ENCODE measurements around the gene MLXIP. TPM values are rescaled to one million over a fixed set of nuclear protein-coding genes. Genes with fewer than 3 reads are reported as not detected.

The MLXIP gene
- total and polyA plus RNA-seq, 2 experiments from 2014 or later = 8.2 to 11.0 TPM

DNA sequence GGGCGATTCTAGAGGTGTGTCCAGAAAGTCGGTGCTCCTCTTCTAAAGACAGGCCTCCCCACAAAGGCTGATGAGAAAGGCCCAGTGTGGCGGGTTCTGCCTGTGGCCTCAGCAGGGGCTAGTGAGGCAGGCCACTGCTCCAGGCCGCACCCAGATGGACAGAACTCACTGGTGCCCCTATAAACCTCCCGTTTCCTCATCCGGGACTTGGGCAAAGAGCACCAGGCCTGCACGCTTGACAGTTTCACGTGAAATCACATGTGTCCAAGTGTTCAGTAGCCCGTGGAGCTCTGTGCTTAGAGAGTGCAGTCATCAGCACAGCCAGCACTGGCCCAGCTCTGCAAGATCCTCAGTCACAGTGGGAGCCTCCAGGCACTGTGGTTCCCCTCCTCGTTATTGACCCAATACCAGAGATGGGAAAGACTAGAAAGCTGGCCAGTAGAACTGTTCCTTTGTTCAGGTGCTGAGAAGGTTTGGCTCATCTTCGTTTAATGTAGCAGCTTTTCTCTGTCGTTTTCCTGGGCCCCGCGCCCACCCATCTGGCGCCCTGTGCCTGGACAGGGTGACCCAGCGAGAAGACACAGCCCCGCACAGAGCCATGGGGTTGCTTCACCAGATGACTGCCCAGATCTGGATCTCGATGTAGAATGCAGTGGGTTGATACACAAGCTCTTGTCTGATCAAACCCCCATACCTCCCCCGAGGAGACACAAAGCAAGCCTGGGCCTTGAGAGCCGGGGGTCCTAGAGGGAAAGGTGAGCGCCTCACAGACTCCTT, 69.1 kb downstream of the MLXIP start:
- H3K27me3 ChIP-seq = no peaks in the 10 kb centered on the region
- no peak for DNase-seq (ENCODE audit: low read depth in 1 of 2, low spot score in 1 of 2)
- no peak overlapping the region for H3K27ac ChIP-seq
- H3K4me1 ChIP-seq (ENCODE audit: low read depth) = no peaks in the 10 kb centered on the region
- no peaks in the 10 kb centered on the region for H3K36me3 ChIP-seq
- H3K4me3 ChIP-seq = no peak overlapping the region
- H3K9me3 ChIP-seq (ENCODE audit: low read depth) = no peaks in the 10 kb centered on the region
- TF ChIP-seq, protein P1, sequence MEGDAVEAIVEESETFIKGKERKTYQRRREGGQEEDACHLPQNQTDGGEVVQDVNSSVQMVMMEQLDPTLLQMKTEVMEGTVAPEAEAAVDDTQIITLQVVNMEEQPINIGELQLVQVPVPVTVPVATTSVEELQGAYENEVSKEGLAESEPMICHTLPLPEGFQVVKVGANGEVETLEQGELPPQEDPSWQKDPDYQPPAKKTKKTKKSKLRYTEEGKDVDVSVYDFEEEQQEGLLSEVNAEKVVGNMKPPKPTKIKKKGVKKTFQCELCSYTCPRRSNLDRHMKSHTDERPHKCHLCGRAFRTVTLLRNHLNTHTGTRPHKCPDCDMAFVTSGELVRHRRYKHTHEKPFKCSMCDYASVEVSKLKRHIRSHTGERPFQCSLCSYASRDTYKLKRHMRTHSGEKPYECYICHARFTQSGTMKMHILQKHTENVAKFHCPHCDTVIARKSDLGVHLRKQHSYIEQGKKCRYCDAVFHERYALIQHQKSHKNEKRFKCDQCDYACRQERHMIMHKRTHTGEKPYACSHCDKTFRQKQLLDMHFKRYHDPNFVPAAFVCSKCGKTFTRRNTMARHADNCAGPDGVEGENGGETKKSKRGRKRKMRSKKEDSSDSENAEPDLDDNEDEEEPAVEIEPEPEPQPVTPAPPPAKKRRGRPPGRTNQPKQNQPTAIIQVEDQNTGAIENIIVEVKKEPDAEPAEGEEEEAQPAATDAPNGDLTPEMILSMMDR (IDR thresholded peaks at IDR 0.05; ENCODE audit: low read depth, low read length) = no peak

DNA sequence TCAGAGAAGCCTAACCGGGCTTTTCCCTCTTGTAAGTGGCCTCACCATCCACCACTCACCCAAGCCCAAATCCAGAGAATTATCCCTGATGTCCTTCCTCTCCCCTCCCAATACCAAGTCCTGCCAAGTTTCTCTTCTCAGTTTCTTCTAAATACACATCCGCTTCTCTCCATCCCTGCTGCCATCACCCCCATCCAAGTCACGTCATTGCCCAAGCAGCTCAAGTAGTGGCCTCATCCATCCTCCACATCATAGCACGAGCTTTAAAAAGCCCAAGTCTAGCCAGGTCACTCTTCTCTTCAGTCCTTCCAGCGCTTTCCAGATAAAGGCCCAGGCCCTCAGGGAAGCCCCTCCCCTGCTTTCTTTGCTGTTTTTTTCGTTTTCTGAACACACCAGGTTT, 70.1 kb downstream of the MLXIP start:
- TF ChIP-seq, protein P1 (IDR thresholded peaks at IDR 0.05; ENCODE audit: low read depth, low read length) = no peak
- DNase-seq (ENCODE audit: low read depth in 1 of 2, low spot score in 1 of 2) = peak in 1 of 2 donors; percentile 55
- Histone ChIP-seq H3K27me3 (no peaks in the 10 kb centered on the region), H3K4me1 (ENCODE audit: low read depth) (no peaks in the 10 kb centered on the region), H3K4me3 (no peak overlapping the region), H3K27ac (no peak overlapping the region), H3K9me3 (ENCODE audit: low read depth) (no peaks in the 10 kb centered on the region), H3K36me3 (no peaks in the 10 kb centered on the region)

DNA sequence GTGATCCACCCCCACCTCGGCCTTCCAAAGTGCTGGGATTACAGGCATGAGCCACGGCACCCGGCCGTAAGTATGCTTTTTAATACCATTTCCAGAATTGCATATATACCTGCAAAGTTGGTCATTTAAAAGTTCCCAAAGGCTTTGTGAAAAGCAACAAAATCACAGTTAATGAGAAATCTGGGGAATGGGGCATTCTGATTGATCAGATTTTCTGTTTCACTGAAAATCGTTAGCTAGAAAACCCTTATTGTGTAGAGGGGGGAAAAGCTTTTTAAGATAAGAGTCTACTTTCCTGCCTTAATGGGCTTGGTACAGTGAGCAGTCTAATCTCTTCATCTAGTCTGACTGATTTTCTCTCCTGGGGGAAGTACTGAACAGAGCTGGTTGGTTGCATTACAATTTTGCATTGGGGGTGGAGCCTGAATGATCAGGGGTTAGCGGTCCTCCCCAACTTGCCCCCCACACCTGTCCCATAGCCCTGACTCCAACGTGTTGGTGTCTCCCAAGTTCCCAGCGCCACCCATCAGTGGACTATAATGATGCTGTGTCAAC, 71.6 kb downstream of the MLXIP start:
- no peak overlapping the region for H3K4me3 ChIP-seq
- H3K4me1 ChIP-seq (ENCODE audit: low read depth) = no peaks in the 10 kb centered on the region
- no peak for DNase-seq (ENCODE audit: low read depth in 1 of 2, low spot score in 1 of 2)
- H3K36me3 ChIP-seq = no peaks in the 10 kb centered on the region
- H3K27me3 ChIP-seq = no peaks in the 10 kb centered on the region
- no peak overlapping the region for H3K27ac ChIP-seq
- H3K9me3 ChIP-seq (ENCODE audit: low read depth) = no peaks in the 10 kb centered on the region
- TF ChIP-seq, protein P1 (IDR thresholded peaks at IDR 0.05; ENCODE audit: low read depth, low read length) = no peak

DNA sequence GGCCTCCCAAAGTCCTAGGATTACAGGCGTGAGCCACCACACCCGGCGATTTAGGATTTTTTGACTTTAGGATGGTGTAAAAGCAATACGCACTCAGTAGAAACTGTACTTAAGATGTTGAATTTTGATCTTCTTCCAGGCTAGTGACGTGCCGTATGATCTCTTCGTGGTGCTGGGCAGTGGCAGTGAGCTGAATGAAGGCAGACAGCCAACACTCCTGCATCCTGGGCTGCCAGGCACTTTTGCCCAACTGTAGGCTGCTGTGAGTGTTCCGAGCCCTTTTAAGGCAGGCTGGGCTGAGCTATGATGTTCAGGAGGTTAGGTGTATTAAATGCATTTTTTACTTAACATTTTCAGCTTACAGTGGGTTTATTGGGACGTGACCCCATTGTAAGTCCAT, 74.2 kb downstream of the MLXIP start:
- no peaks in the 10 kb centered on the region for H3K36me3 ChIP-seq
- H3K4me1 ChIP-seq (ENCODE audit: low read depth) = no peaks in the 10 kb centered on the region
- no peak overlapping the region for H3K27ac ChIP-seq
- no peaks in the 10 kb centered on the region for H3K9me3 ChIP-seq (ENCODE audit: low read depth)
- H3K4me3 ChIP-seq = no peak overlapping the region
- TF ChIP-seq, protein P1 (IDR thresholded peaks at IDR 0.05; ENCODE audit: low read depth, low read length) = no peak
- no peaks in the 10 kb centered on the region for H3K27me3 ChIP-seq
- DNase-seq (ENCODE audit: low read depth in 1 of 2, low spot score in 1 of 2) = no peak

DNA sequence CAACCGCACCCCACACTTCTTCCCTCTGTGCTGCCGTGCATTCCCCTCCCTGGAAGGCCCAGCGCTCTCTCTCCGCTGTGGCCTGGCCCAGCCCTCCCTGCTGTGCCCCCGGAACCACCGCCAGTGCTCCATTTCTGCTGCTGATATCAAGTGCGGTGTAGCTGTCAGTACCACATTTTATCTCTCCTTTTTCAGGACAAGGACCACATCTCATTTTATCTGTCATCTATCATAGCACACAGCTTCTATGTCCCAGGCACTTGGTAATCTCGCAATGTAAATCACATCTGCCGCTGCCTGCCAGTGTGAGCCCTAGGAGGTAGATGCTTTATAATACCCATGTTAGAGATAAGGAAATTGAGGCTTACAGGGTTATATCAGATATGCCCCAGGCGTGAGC, 77.1 kb downstream of the MLXIP start:
- no peaks in the 10 kb centered on the region for H3K36me3 ChIP-seq
- TF ChIP-seq, protein P1 (IDR thresholded peaks at IDR 0.05; ENCODE audit: low read depth, low read length) = no peak
- DNase-seq (ENCODE audit: low read depth in 1 of 2, low spot score in 1 of 2) = no peak
- H3K4me1 ChIP-seq (ENCODE audit: low read depth) = no peaks in the 10 kb centered on the region
- no peaks in the 10 kb centered on the region for H3K27me3 ChIP-seq
- H3K27ac ChIP-seq = no peak overlapping the region
- no peak overlapping the region for H3K4me3 ChIP-seq
- H3K9me3 ChIP-seq (ENCODE audit: low read depth) = no peaks in the 10 kb centered on the region
